Neural cell (in vitro differentiated cells): ENCODE results near the gene PPP1R27. TPM values are rescaled to one million over a fixed set of nuclear protein-coding genes. Genes with fewer than 3 reads are reported as not detected.

Experiments
- H2AFZ ChIP-seq: fragments of 200-600, 300-800 bp; sonication (generic), shearing (Covaris generic); 2 replicates; pipeline ENCODE4 v1.6.0; 2014; ENCODE audit warnings: low read depth, mild to moderate bottlenecking, antibody characterized with exemption, low read length, moderate library complexity
- H3F3A ChIP-seq: fragments of 200-600 bp; shearing (Covaris generic); 2 replicates; pipeline ENCODE4 v1.6.1; 2016; ENCODE audit warnings: mild to moderate bottlenecking, moderate library complexity, mixed read lengths, antibody characterized with exemption, low read length; ENCODE audit not compliant: insufficient read depth, poor library complexity, severe bottlenecking
- H3K27ac ChIP-seq: fragments of 200-600, 300-800 bp; sonication (generic), shearing (Covaris generic); 2 replicates; pipeline ENCODE4 v1.5.1; 2014; ENCODE audit warnings: mild to moderate bottlenecking, low read length, moderate library complexity
- H3K27me3 ChIP-seq: fragments of 300-800, 200-600 bp; sonication (generic), shearing (Covaris generic); 2 replicates; pipeline ENCODE4 v1.6.0; 2014; ENCODE audit warnings: mild to moderate bottlenecking, low read depth, low read length, moderate library complexity; ENCODE audit not compliant: insufficient read depth
- H3K36me3 ChIP-seq: fragments of 300-800, 200-600 bp; sonication (generic), shearing (Covaris generic); 2 replicates; pipeline ENCODE4 v1.5.1; 2014; ENCODE audit warnings: mild to moderate bottlenecking, antibody characterized with exemption, low read length, moderate library complexity; ENCODE audit not compliant: insufficient read depth
- H3K4me2 ChIP-seq: fragments of 300-800, 200-600 bp; sonication (generic), shearing (Covaris generic); 2 replicates; pipeline ENCODE4 v1.6.0; 2014; ENCODE audit warnings: mild to moderate bottlenecking, low read length
- H3K4me3 ChIP-seq: fragments of 300-800, 200-600 bp; sonication (generic), shearing (Covaris generic); 2 replicates; pipeline ENCODE4 v1.5.1; 2014; ENCODE audit warnings: mild to moderate bottlenecking, low read length, moderate library complexity
- H3K79me2 ChIP-seq: fragments of 200-600 bp; shearing (Covaris generic); replicated peaks from 2 replicates; pipeline ENCODE4 v1.6.0; 2014; ENCODE audit warnings: mild to moderate bottlenecking, low read length, moderate library complexity; ENCODE audit not compliant: insufficient read depth
- H3K9ac ChIP-seq: fragments of 300-800, 200-600 bp; sonication (generic), shearing (Covaris generic); 2 replicates; pipeline ENCODE4 v1.6.1; 2016; ENCODE audit warnings: mild to moderate bottlenecking, low read length, mixed read lengths
- H3K9me2 ChIP-seq: fragments of 200-600 bp; shearing (Covaris generic); 2 replicates; pipeline ENCODE4 v1.6.1; 2016; ENCODE audit warnings: mild to moderate bottlenecking, low read length, mixed read lengths; ENCODE audit not compliant: insufficient read depth
- H3K9me3 ChIP-seq: fragments of 200-600, 300-800 bp; sonication (generic), shearing (Covaris generic); 2 replicates; pipeline ENCODE4 v1.6.1; 2016; ENCODE audit warnings: mild to moderate bottlenecking, mixed run types, low read length, moderate library complexity, mixed read lengths
- H4K20me1 ChIP-seq: fragments of 200-600 bp; shearing (Covaris generic); 2 replicates; pipeline ENCODE4 v1.6.1; 2016; ENCODE audit warnings: mild to moderate bottlenecking, mixed run types; ENCODE audit not compliant: insufficient read depth
- CTCF ChIP-seq: fragments of 450-650 bp; IDR thresholded peaks from 2 replicates; pipeline ENCODE4 v1.5.1; 2014; ENCODE audit warnings: antibody characterized with exemption, mild to moderate bottlenecking, moderate library complexity; ENCODE audit not compliant: poor library complexity, severe bottlenecking
- EP300 ChIP-seq: fragments of 450-650 bp; conservative IDR thresholded peaks from 2 replicates; pipeline ENCODE4 v1.6.1; 2014; ENCODE audit warnings: antibody characterized with exemption, mild to moderate bottlenecking, moderate library complexity; ENCODE audit not compliant: poor library complexity, severe bottlenecking
- POLR2AphosphoS5 ChIP-seq: IDR thresholded peaks from 2 replicates; pipeline ENCODE4 v1.6.1; 2012
- RAD21 ChIP-seq: fragments of 450-650 bp; conservative IDR thresholded peaks from 2 replicates; pipeline ENCODE4 v1.6.1; 2014; ENCODE audit warnings: antibody characterized with exemption, mild to moderate bottlenecking, moderate library complexity
- polyA plus RNA-seq: library from polyadenylated mRNA; depleted of rRNA; stranded (reverse); fragments of >200 nt; gene quantifications from 2 replicates; pipeline ENCODE4 v1.2.3, GENCODE V29; 2014

The PPP1R27 gene
- polyA plus RNA-seq, 1 donor from 2014 or later, result not detected

- Histone ChIP-seq H3K36me3 (no peaks in the 10 kb centered on the region), H3K4me3 (no peak overlapping the region), H3K4me2 (no peak overlapping the region), H3K27me3 (no peaks in the 10 kb centered on the region), H4K20me1 (no peaks in the 10 kb centered on the region), H3F3A (no peaks in the 10 kb centered on the region), H3K9ac (no peak overlapping the region), H2AFZ (no peak overlapping the region), H3K79me2 (no peaks in the 10 kb centered on the region), H3K9me2 (no peaks in the 10 kb centered on the region), H3K27ac (no peak overlapping the region), H3K9me3 (no peaks in the 10 kb centered on the region)
- TF ChIP-seq RAD21, result no peak
- TF ChIP-seq POLR2AphosphoS5, result no peak
- TF ChIP-seq EP300, result no peak
- TF ChIP-seq CTCF, result no peak
These were observed 41.9 kb downstream of the PPP1R27 start for GRCh38 chr17:81792675-81793615.

Other genes starting within 250 kb of the PPP1R27 start
- gene NPLOC4, start 197.9 kb downstream of the PPP1R27 start, polyA plus RNA-seq, result 32.3 and 42.9 TPM in 2 replicates
- not detected in 2 replicates for gene TSPAN10, start 197.9 kb downstream of the PPP1R27 start, polyA plus RNA-seq
- not detected in 2 replicates for gene PDE6G, start 178.5 kb downstream of the PPP1R27 start, polyA plus RNA-seq
- gene OXLD1, start 168.4 kb downstream of the PPP1R27 start, polyA plus RNA-seq, result 61.0 and 64.2 TPM in 2 replicates
- gene CCDC137, start 168.3 kb downstream of the PPP1R27 start, polyA plus RNA-seq, result 12.2 and 16.1 TPM in 2 replicates
- 145 and 156 TPM in 2 replicates for gene ARL16, start 151.3 kb downstream of the PPP1R27 start, polyA plus RNA-seq
- gene HGS, start 151.0 kb downstream of the PPP1R27 start, polyA plus RNA-seq, result 81.1 and 97.2 TPM in 2 replicates
- 10.4 and 14.2 TPM in 2 replicates for gene MRPL12, start 131.7 kb downstream of the PPP1R27 start, polyA plus RNA-seq
- 8.7 and 10.3 TPM in 2 replicates for gene SLC25A10, start 122.8 kb downstream of the PPP1R27 start, polyA plus RNA-seq
- not detected in 2 replicates for gene GCGR, start 30.9 kb downstream of the PPP1R27 start, polyA plus RNA-seq
- 510 and 524 TPM in 2 replicates for gene MCRIP1, start 1.8 kb downstream of the PPP1R27 start, polyA plus RNA-seq
- 82.8 and 99.2 TPM in 2 replicates for gene P4HB, start 25.5 kb upstream of the PPP1R27 start, polyA plus RNA-seq
- 16.1 and 26.9 TPM in 2 replicates for gene ARHGDIA, start 36.3 kb upstream of the PPP1R27 start, polyA plus RNA-seq
- 73.3 and 81.4 TPM in 2 replicates for gene ALYREF, start 56.5 kb upstream of the PPP1R27 start, polyA plus RNA-seq
- gene ANAPC11, start 56.7 kb upstream of the PPP1R27 start, polyA plus RNA-seq, result 371 and 389 TPM in 2 replicates
- 1.3 and 1.7 TPM in 2 replicates for gene NPB, start 67.2 kb upstream of the PPP1R27 start, polyA plus RNA-seq
- 28.9 and 35.3 TPM in 2 replicates for gene PCYT2, start 76.3 kb upstream of the PPP1R27 start, polyA plus RNA-seq
- gene SIRT7, start 83.1 kb upstream of the PPP1R27 start, polyA plus RNA-seq, result 44.5 and 54.4 TPM in 2 replicates
- gene MAFG, start 92.7 kb upstream of the PPP1R27 start, polyA plus RNA-seq, result 11.8 and 12.4 TPM in 2 replicates
- gene PYCR1, start 102.2 kb upstream of the PPP1R27 start, polyA plus RNA-seq, result 41.7 and 61.0 TPM in 2 replicates
- gene MYADML2, start 112.2 kb upstream of the PPP1R27 start, polyA plus RNA-seq, result 1.1 and 1.2 TPM in 2 replicates
- gene NOTUM, start 126.1 kb upstream of the PPP1R27 start, polyA plus RNA-seq, result 0.12 TPM in 1 of 2 replicates, not detected in the other
- gene ASPSCR1, start 142.6 kb upstream of the PPP1R27 start, polyA plus RNA-seq, result 28.0 and 58.1 TPM in 2 replicates
- 188 and 205 TPM in 2 replicates for gene CENPX, start 187.8 kb upstream of the PPP1R27 start, polyA plus RNA-seq
- 51.7 and 63.7 TPM in 2 replicates for gene LRRC45, start 188.3 kb upstream of the PPP1R27 start, polyA plus RNA-seq
- 198 and 211 TPM in 2 replicates for gene RAC3, start 196.6 kb upstream of the PPP1R27 start, polyA plus RNA-seq
- gene DCXR, start 202.6 kb upstream of the PPP1R27 start, polyA plus RNA-seq, result 129 and 148 TPM in 2 replicates
- 176 and 200 TPM in 2 replicates for gene RFNG, start 216.8 kb upstream of the PPP1R27 start, polyA plus RNA-seq
- gene GPS1, start 216.8 kb upstream of the PPP1R27 start, polyA plus RNA-seq, result 170 and 215 TPM in 2 replicates
- 100 and 115 TPM in 2 replicates for gene DUS1L, start 230.8 kb upstream of the PPP1R27 start, polyA plus RNA-seq